ENCODE data around the gene UNC5CL. TPM values are rescaled to one million over a fixed set of nuclear protein-coding genes. Genes with fewer than 3 reads are reported as not detected.

Gene UNC5CL, protein sequence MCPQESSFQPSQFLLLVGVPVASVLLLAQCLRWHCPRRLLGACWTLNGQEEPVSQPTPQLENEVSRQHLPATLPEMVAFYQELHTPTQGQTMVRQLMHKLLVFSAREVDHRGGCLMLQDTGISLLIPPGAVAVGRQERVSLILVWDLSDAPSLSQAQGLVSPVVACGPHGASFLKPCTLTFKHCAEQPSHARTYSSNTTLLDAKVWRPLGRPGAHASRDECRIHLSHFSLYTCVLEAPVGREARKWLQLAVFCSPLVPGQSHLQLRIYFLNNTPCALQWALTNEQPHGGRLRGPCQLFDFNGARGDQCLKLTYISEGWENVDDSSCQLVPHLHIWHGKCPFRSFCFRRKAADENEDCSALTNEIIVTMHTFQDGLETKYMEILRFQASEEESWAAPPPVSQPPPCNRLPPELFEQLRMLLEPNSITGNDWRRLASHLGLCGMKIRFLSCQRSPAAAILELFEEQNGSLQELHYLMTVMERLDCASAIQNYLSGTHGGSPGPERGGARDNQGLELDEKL
- total RNA-seq (2014; rRNA removed; shearing (Covaris generic)): 0.25 and 0.27 TPM in 2 replicates

DNA sequence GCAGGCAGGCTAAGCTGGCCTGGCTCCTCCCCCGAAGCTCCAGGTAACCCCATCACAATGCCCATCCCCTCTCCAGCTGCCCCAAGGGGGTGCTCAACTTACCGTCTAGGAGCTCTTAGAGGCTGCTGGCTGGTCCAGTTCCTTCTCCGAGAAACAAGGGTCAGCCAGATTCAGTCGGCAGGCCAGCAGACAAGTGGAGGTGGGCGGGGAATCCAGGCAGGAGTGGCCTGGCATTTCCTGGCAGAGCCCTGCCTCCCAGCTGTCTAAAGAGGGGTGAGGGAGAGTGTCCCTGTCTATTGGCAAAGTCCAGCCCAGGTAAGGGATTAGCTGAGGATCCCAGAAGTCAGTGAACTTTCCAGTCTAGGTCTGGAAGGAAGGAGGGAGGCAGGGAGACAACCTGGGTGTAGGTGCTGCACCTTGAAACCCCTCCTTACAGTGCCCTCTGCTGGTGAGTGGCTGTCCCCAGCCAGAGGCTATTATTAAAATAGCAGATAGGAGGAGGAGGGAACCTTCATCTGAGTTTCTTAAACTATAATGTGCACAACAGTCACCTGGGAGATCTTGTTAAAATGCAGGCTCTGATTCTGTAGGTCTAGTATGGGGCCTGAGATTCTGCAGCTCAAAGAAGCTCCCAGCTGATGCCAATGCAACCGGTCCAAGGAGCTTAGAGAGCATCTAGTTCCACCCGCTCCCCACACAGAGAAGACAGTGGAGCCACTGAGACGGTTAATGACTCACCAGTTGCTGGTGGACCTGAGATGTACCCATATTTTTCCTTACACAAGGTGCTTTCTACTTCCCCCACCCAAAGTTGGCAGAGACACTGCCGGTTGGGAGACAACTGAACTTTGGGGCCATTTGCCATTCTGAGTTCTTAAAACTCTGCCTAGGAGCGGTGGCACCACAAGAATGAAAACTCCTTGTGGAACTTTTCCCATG lies at the start of gene UNC5CL:
TSS of gene UNC5CL (minus strand) at position 162 of the 939 bp plus-strand sequence. CDS start 4,147 bp downstream, outside the sequence.
- DNase-seq (ENCODE audit: low spot score): peak; percentile 50

DNA sequence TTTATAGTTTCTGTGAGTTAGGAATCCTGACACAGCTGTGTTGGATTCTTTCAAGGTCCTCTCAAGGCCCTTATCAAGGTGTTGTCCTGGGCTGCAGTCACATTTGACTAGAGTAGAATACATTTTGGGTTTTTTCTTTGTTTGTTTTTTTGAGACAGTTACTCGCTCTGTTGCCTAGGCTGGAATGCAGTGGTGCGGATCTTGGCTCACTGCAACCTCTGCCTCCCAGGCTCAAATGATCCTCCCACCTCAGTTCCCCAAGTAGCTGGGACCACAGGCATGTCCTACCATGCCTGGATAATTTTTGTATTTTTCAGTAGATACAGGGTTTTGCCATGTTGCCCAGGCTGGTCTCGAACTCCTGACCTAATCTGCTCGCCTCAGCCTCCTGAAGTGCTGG lies 49.4 kb upstream of the UNC5CL start:
- no peak for DNase-seq (ENCODE audit: low spot score)

DNA sequence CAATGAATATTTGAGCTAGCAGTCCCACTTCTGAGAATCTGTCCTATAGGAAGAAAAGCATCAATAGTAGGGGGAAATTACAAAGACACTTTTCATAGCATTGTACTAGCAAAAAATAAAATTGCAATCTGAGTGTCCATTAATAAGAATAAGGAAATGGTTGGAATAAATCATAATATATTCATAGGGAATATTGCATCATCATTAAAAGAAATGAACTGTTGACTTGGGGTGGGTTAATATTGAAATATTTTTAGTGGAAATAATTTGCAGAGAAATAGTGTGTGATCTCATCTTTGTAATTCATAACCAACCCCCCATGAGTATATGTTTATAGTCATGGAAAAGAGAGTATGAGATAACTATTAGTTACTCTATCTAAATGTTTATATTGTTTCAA lies 46.2 kb upstream of the UNC5CL start:
- DNase-seq (ENCODE audit: low spot score): no peak

DNA sequence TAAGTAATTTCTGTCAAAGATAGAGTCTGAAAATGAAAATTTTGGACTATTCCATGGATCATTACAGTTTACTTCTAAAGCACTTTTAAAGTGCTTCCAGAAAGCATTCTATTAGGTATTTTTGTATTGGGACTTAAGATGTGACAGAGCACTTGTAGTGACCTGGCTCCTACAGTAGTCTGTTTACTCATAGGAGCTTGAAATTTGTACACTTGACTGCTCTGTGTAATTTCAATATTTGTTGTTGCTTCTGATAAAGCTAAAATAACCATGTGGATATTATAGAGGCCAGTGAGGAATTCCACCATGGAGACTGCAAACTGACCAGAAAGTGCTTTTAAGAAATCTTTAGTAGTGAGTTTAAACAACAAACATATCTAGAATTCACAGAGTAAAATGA lies 44.1 kb upstream of the UNC5CL start:
- no peak for DNase-seq (ENCODE audit: low spot score)

DNA sequence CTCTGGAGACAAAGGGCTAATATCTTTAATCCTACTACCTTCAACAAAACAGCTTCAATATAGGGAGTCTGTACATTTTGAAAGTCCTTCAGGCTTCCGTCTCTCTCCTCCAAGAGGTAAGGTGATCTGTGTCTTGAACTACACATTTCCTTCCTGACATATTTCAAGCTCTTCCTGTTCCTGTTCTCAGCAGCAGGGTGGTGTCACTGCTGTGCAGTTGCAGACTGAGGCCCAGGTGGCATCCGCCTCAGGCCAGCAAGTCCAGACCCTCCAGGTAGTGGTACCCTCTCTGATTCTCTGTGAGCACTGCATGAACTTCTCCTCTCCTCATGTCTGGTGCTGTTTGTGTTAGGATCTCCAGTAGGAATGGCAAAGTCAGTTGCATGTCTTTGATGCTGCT lies 41.6 kb upstream of the UNC5CL start:
- DNase-seq (ENCODE audit: low spot score): no peak

DNA sequence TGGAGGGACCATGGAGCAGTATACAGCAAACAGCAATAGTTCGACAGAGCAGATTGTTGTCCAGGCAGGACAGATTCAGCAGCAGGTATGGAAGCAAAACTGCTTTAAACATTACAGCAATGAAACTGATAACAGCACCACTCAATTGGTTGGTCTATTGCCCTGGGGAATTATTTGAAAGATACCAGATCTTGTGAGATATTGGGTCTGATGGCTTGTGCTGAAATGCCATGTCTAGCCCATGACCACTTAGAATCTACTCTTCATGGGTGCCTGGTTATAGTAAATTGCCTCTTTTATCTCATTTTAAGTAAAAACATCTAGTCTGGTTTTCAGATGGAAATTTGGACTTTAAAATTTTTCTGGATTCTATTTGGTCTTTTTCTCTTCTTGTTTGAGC lies 40.1 kb upstream of the UNC5CL start:
- no peak for DNase-seq (ENCODE audit: low spot score)

DNA sequence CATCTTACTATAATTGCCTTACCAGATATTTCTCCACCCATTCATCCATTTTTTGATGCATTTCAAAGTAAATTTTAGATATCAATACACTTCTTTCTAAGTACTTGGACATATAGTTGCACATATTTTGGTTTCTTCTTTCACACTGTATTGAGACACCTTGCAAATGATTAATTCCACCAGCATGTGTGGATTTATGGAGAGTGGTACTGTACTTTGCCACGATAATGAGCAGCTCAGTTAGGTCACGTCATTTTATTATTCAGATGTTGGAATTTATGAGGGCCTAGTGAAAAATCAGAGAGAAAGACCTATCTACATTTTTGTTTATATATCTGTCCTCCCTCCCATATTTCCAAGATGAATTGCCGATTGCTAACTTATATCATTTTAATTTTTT lies 39.1 kb upstream of the UNC5CL start:
- no peak for DNase-seq (ENCODE audit: low spot score)

DNA sequence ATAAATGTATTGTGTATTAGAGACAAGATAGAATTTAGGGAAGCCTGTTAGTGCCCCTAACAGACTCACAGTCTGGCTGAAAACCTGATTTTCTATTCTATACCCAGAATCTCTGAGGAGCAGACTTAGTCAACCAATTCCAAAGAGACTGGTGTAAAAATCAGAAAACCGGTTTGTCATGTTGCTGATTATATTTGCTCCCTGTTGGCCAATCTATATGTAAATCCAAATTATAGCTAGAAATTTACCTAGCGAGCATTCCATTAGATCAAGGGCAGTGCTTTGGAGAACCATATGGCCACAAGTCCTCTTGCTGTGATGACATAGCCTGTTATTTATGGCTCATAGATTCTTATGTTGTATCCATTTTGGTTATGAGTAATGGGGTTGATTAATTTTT lies 38.5 kb upstream of the UNC5CL start:
- DNase-seq (ENCODE audit: low spot score): no peak

DNA sequence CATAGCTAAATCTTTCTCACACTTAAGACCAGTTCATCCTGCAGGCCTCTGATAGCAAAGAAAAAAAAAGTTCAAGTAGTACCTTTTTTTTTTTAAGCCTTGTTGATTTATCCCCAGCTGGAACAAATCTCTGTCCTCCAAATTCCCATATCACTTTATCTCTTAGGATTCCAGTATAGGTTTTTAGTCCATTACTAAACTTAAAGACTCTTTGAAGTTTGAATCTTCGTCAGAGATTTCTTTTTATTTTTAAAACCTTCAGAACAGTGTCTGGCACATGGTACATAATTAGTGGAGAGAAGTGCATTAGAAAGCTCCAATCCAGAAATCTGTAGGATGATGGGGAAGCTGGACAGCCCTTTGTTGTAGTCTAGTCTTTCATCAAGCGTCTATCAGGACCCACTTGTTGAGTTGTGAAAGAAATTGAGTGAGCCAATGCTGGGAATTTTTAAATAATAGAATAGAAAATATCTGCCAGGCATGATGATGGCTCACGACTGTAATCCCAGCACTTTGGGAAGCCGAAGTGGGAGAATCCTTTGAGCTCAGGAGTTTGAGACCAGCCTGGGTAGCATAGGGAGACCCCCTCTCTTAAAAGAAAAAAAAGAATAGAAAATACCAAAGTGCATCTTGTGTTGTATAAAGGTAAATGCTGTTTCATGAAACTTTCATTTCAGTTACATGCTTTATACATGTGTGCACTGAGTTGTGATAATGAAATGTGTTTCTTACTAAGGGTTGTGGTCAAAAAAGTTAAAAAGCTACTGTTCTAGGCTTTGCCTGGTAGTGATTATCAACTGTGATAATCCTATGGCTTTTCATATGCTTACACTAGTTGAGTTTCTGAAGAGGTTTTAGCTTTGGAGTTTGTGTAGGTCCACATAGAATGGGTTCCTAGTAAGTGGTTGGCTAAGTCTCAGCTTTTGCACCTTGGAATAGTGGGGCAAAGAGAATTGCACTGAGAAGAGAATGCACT lies 36.9 kb upstream of the UNC5CL start:
- no peak for DNase-seq (ENCODE audit: low spot score)

DNA sequence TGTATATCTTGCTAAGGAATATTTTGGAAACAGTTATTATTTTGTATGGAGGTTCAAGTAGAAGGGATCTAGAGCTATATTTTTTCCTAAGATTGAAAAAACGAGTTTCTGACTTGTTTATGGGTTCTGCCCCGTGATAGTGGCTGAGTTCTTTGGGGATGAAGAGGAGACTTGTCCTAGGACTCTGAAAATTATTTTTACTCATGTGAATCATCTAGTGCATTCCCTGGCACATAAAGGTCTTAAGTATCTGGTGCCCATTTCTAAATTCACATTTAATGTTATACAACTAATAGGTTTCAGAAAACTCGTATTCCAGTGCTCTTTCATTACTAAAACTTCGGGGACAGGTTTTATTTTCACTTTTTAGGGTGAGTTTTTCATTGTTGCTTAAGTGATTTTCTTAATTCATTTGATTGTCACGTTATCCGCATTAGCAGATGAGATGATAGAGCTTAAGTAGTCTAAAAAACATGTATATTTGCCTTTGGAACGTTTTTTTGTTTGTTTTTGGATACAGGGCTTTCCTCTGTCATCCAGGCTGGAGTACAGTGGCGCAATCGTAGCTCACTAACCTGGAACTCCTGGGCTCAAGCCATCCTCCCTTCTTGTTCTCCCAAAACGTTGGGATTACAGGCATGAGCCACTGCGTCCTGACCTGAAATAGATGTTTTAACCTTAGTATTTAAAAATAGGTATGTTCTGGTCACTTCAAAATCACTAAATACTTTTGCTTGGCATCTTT lies 35.8 kb upstream of the UNC5CL start:
- no peak for DNase-seq (ENCODE audit: low spot score)

DNA sequence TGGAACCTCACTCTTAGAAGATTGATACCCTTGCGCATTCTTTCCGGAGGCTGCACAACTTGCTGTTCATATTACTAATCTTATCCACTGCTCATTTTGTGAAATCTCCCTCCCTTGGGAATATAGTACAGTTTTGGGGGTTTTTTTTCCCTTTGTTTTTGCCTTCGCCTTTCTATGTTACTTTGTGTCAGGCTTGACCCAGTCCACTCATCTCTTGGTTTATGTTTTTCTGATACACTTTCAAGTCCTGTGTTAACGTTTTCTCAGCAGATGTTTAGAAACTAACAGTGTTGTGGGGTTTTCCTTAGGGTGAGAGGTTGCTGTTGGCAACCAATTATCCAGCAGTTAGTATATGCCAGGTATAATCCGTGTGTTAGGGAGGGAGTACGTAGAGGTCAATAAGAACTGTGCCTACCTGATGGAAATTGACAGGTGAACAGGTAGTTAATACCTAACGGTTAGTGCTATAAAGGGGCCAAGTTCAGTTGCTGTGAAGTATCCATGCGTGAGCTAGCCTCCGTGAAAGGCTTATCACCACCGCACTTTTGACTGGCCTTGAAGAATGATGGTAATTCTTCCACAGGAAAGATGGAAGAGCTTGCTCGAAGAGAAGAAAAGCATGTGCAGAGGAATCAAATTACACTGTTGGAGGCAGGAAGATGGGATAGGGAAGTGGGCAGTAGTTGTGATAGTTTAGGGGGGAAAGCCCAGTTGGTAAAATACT lies 35.1 kb upstream of the UNC5CL start:
- DNase-seq (ENCODE audit: low spot score): peak; percentile 12

DNA sequence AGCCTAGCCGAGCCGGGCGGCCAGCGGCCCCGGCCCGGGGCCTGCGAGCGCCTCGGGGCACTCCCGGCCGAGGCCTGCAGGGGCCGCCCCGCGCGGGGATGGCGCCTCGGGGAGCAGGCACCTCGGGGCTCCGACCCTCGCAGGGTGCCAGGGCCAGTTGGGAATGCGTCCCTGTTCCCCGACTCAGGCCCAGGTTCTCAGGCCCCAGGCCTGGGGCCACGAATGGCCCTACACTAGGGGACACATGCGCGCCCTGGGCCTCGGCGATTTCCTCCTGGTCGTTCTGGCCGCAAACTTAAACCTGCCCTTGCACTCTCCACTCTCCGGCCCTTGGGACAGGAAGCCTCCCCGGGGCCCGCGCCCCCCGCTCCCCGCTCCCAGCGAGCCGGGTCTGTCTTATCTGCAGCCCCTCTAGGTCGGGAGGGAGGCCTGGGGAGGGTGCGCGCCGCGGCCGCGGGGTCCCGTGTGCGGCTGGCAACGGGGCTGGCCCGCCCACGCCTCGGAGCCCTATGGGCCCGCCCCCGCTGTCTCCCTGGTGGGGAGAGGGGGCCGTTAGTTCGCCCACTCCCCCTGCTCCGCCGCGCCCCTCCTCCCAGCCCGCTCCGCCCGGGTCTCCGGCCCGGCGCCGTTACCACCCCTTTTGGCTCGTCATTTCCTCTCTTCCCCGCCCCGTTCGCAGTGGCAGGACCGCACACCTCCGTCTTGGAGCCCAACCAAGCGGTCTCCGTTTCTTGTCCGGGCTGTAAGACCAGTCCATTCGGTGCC lies 34.4 kb upstream of the UNC5CL start:
- peak; percentile 89 for DNase-seq (ENCODE audit: low spot score)

DNA sequence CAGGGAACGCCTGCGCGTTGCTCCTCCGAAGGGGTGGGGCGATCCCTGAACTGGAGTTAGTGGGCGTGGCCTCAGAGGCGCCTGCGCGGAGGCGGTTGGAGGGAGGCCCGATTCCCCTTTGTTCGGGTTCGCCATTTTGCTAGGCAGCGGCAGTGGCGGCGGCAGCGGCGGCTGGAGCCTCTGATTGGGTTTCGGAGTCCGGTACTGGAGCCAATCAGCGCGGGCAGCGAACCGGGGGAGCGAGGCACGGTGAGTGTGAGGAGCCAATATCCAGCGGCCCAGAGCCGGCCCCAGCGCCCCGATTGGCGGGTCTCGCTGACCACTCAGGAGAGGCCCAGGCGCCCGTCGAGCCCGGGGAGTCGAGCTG lies 33.8 kb upstream of the UNC5CL start, which contains the start of gene NFYA:
TSS of gene NFYA (plus strand) at position 139 of the 367 bp plus-strand sequence. CDS start 6,116 bp downstream, outside the sequence.
- no peak for DNase-seq (ENCODE audit: low spot score)

DNA sequence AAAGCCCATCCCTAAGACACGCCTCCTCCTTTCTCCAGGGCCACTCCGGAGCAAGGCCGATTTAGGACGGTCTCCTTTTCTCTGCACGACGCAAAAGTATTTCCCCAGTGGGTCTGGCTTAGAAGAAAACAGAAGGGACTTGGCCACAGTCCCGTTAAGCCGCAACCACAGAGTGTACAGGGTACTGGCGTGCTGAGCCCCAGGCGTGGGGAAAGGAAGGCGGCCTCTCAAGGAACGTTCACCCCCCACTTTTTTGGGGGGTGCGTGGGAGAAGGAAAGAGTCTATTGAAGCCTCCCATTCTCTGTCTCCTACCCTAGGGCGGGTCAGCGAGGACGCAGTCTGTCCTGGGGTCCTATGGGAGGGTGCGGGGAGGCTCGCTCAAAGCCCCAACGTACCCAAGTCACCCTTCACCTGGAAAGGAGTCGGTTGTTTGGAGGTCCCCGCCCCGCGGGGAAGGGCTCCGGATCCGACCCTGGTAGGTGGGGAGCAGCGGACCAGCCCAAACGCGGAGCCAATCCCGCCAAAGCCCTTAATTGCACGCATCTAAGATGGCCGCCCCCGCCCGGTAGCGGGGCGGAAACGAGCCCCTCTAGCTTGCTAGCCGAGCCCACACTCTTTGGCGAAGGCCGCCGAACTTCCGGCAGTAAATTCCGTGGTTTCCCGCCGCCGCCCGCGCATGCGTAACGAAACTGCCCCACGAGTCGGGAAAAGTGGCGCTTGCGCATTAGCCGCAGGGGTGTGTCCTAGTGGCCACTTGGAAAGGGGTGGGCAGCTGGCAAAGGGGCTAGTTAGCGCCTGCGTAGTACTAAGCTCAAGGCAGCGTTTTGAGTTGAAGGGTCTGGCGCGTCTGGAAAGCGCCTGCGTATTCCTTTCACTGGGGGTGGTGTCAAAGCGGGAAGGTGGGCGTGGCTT lies 33.2 kb upstream of the UNC5CL start, which contains the start of gene OARD1:
TSS of gene OARD1 (minus strand) at position 434 of the 913 bp plus-strand sequence. CDS start 722 bp downstream, outside the sequence.
- peak; percentile 99 for DNase-seq (ENCODE audit: low spot score)

DNA sequence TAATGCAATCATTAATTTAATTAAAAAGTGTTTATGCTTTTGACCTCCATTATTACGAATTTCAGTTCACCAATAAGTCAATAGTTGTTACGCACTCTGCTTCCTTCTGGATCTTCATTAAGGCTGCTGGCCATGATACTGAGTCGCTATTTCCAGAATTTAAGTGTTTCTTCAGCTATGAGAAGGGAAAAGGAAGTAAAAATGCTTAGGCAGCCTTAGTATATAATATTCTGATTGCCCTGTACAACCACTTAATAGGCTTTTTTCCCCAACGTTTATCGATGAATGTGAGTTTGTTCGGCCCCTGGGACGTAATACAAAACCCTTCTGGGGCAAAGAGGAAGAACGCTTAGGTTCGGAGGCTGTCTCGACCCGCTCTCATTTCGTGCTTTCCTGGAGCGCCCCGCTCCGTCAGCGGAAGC lies 32.5 kb upstream of the UNC5CL start:
- no peak for DNase-seq (ENCODE audit: low spot score)

DNA sequence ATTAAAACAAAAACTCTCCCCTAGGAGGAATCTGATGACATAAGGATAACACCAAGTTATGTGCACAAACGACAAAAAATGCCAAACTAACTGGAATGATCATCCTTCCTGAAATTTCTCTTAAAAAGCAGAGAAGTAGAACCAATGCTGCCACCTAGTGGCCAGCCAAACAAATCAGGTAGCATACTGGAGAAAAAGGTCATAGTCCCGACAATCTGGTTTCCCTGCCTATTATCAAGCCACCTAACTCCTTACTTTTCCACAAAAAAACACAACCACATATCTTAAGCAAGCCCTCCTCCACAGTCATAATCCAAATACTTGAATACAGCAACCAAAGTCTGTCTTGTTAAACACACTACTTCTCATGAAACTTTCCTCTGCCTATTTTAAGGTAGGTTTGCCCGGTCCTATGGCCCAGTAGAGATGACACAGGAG lies 27.9 kb upstream of the UNC5CL start:
- DNase-seq (ENCODE audit: low spot score): peak; percentile 73

DNA sequence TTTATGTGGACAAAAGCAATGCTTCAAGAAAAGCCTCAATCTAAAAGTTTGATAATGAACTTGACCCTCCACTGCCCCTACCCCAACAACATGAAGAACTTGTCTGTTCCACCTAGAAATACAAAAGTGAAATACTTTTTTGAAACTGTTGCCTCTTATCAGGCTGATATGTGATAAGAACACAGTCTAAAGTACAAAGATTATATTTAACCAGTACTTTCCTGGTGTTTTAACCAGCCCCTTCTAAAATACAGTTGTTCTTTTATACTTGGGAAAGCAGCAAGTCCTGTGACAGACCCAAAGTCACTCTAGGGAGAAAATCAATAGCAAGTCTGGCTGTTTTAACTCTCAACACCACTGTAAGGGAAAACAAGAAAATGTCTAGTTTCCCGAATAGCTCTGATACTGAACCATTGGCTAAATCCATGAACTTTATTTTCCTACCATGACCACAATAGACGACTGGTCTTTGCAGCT lies 26.6 kb upstream of the UNC5CL start:
- DNase-seq (ENCODE audit: low spot score): no peak
